ENCODE measurements around the gene PRM2. TPM values are rescaled to one million over a fixed set of nuclear protein-coding genes. Genes with fewer than 3 reads are reported as not detected.
A peak's percentile ranks its signal among the peaks of the same experiment; 100 is the strongest.
"Not testable (repeated sequence)": the region's sequence is repeated elsewhere in the genome, so short reads cannot be mapped to it uniquely, and the experiment has no call there.

The PRM2 gene
- total RNA-seq, 1 donor from 2014 or later = not detected

- no peak for DNase-seq (ENCODE audit: low read depth in 2 of 2)
Observed at GRCh38 chr16:11307639-11308492, 31.6 kb upstream of the PRM2 start.

GRCh38 chr16:11306997-11307638 lies 30.8 kb upstream of the PRM2 start:
- no peak for DNase-seq (ENCODE audit: low read depth in 2 of 2)

GRCh38 chr16:11306381-11306780 lies 30.1 kb upstream of the PRM2 start:
- no peak for DNase-seq (ENCODE audit: low read depth in 2 of 2)

- no peak for DNase-seq (ENCODE audit: low read depth in 2 of 2)
Observed at GRCh38 chr16:11303405-11304138, 27.3 kb upstream of the PRM2 start.

- no peak for DNase-seq (ENCODE audit: low read depth in 2 of 2)
Observed at GRCh38 chr16:11302977-11303376, 26.7 kb upstream of the PRM2 start.

GRCh38 chr16:11301645-11302501 lies 25.6 kb upstream of the PRM2 start:
- no peak for DNase-seq (ENCODE audit: low read depth in 2 of 2)

GRCh38 chr16:11300560-11300892 lies 24.2 kb upstream of the PRM2 start:
- no peak for DNase-seq (ENCODE audit: low read depth in 2 of 2)

GRCh38 chr16:11299865-11300559 lies 23.7 kb upstream of the PRM2 start:
- DNase-seq (ENCODE audit: low read depth in 2 of 2) = no peak

- DNase-seq (ENCODE audit: low read depth in 2 of 2) = not testable (repeated sequence)
Observed at GRCh38 chr16:11298950-11299547, 22.8 kb upstream of the PRM2 start.

GRCh38 chr16:11298143-11298900 lies 22.0 kb upstream of the PRM2 start:
- no peak for DNase-seq (ENCODE audit: low read depth in 2 of 2)

- DNase-seq (ENCODE audit: low read depth in 2 of 2) = peak in 1 of 2 donors; percentile 29
Observed at GRCh38 chr16:11297492-11298142, 21.3 kb upstream of the PRM2 start.

GRCh38 chr16:11296706-11297491 lies 20.6 kb upstream of the PRM2 start:
- DNase-seq (ENCODE audit: low read depth in 2 of 2) = no peak

GRCh38 chr16:11296351-11296705 lies 20.0 kb upstream of the PRM2 start:
- DNase-seq (ENCODE audit: low read depth in 2 of 2) = no peak

- no peak for DNase-seq (ENCODE audit: low read depth in 2 of 2)
Observed at GRCh38 chr16:11295672-11296071, 19.4 kb upstream of the PRM2 start.

GRCh38 chr16:11292076-11292748 lies 15.9 kb upstream of the PRM2 start:
- no peak for DNase-seq (ENCODE audit: low read depth in 2 of 2)

- DNase-seq (ENCODE audit: low read depth in 2 of 2) = no peak
Observed at GRCh38 chr16:11291091-11291703, 14.9 kb upstream of the PRM2 start.

- no peak for DNase-seq (ENCODE audit: low read depth in 2 of 2)
Observed at GRCh38 chr16:11290102-11290893, 14.0 kb upstream of the PRM2 start.
